HepG2 (cell line): ENCODE data around the gene ANKRD13C. TPM values are rescaled to one million over a fixed set of nuclear protein-coding genes. Genes with fewer than 3 reads are reported as not detected.

Experiments used
- DBP ChIP-seq: sonication (generic); formaldehyde crosslinking; IDR thresholded peaks from 2 replicates; pipeline ENCODE4 v1.4.0; 2020; ENCODE audit warnings: missing genetic modification reagents; ENCODE audit errors: not compliant biosample characterization
- DNMT3B ChIP-seq: conservative IDR thresholded peaks from 2 replicates; pipeline ENCODE4 v1.6.1; 2016; ENCODE audit warnings: missing biosample characterization, control low read depth
- EP300 ChIP-seq, 3 experiments: sonication (generic) in 1 of 3; formaldehyde crosslinking in 1 of 3; IDR thresholded peaks; 2 replicates each; pipeline versions ENCODE4 v1.5.1 to v1.6.1; 2011 to 2020; ENCODE audit warnings: low read depth in 2 of 3, low read length in 2 of 3, borderline replicate concordance in 1 of 3, improper control_type of control experiment in 1 of 3, mild to moderate bottlenecking in 1 of 3, missing genetic modification reagents in 1 of 3, moderate library complexity in 1 of 3
- GMEB1 ChIP-seq: sonication (generic); formaldehyde crosslinking; IDR thresholded peaks from 2 replicates; pipeline ENCODE4 v1.5.1; 2020; ENCODE audit warnings: missing genetic modification reagents, mild to moderate bottlenecking, borderline replicate concordance
- HBP1 ChIP-seq: IDR thresholded peaks from 2 replicates; pipeline ENCODE4 v1.6.1; 2016; ENCODE audit warnings: low read depth, control low read depth
- HCFC1 ChIP-seq: fragments of 150-350 bp; IDR thresholded peaks from 2 replicates; pipeline ENCODE4 v1.6.1; 2014; ENCODE audit warnings: low read depth, low read length
- IKZF1 ChIP-seq: fragments of 450-650 bp; IDR thresholded peaks from 2 replicates; pipeline ENCODE4 v1.7.1; 2016
- KIAA2018 ChIP-seq: sonication (generic); formaldehyde crosslinking; IDR thresholded peaks from 2 replicates; pipeline ENCODE4 v1.5.0; 2020; ENCODE audit warnings: mild to moderate bottlenecking, missing genetic modification reagents, borderline replicate concordance
- RBM39 ChIP-seq: fragments of 200-400 bp; formaldehyde crosslinking; IDR thresholded peaks from one replicate; pipeline ENCODE4 v1.6.1; 2018; ENCODE audit warnings: antibody characterized with exemption, mild to moderate bottlenecking, low read depth, low read length; ENCODE audit not compliant: poor library complexity, severe bottlenecking
- ZNF180 ChIP-seq: sonication (generic); formaldehyde crosslinking; IDR thresholded peaks from 2 replicates; pipeline ENCODE4 v1.4.0; 2020; ENCODE audit warnings: low read depth, missing genetic modification reagents, borderline replicate concordance
- ZNF567 ChIP-seq: sonication (generic); formaldehyde crosslinking; IDR thresholded peaks from 2 replicates; pipeline ENCODE4 v1.8.1; 2023; ENCODE audit warnings: mild to moderate bottlenecking, missing genetic modification reagents, borderline replicate concordance
- ZNF576 ChIP-seq: sonication (generic); formaldehyde crosslinking; IDR thresholded peaks from 2 replicates; pipeline ENCODE4 v1.4.0; 2020; ENCODE audit warnings: mild to moderate bottlenecking, missing genetic modification reagents
- ZNF737 ChIP-seq: sonication (generic); formaldehyde crosslinking; IDR thresholded peaks from 2 replicates; pipeline ENCODE4 v1.5.0; 2020; ENCODE audit warnings: missing genetic modification reagents, mild to moderate bottlenecking, borderline replicate concordance
- polyA plus RNA-seq, 8 experiments: library from polyadenylated mRNA; depleted of rRNA in 3 of 8; stranded (reverse) in 7 of 8; unstranded in 1 of 8; fragments of >200 nt; fragmentation: Illumina TruSeq in 4 of 8; extraction: Trizol in 4 of 8; gene quantifications; 2 replicates each; pipeline versions ENCODE4 v1.2.1 to v1.2.3, GENCODE V29; 2011 to 2016; ENCODE audit warnings: low read depth in 4 of 8, missing spikeins in 1 of 8, mixed read lengths in 1 of 8; ENCODE audit not compliant: insufficient read depth in 1 of 8
- total RNA-seq, 5 experiments: library from RNA; depleted of rRNA; stranded (reverse); fragments of >200 nt; fragmentation: Illumina TruSeq; extraction: Trizol; gene quantifications; 2 replicates each; pipeline ENCODE4 v1.2.3, GENCODE V29; 2016; ENCODE audit warnings: low read depth in 1 of 5

Gene ANKRD13C
- total and polyA plus RNA-seq, 2 of the 13 experiments (the other 11 are each of a cell fraction or from before 2014, with no cell fraction given) = 6.2 to 17.6 TPM

GRCh38 chr1:70221238-70222121 lies 133.0 kb downstream of the ANKRD13C start, which contains the start of gene SRSF11 (continued):
- TF ChIP-seq ZNF576 (CRISPR knock-in tag) = no peak
- no peak for TF ChIP-seq ZNF567
- no peak for TF ChIP-seq KIAA2018
- TF ChIP-seq DBP (CRISPR knock-in tag) = no peak
- TF ChIP-seq ZNF737 (CRISPR knock-in tag) = no peak
- no peak; the same call in 1 of the 2 replicates for TF ChIP-seq DNMT3B (CRISPR knock-in tag)
- TF ChIP-seq EP300 (IDR thresholded peaks at IDR 0.05; ENCODE audit: low read depth in 2 of 2, low read length in 2 of 2) = no peak
- no peak; the same call in 1 of the 2 replicates for TF ChIP-seq EP300 (CRISPR knock-in tag; IDR thresholded peaks at IDR 0.05; ENCODE audit: borderline replicate concordance)
- TF ChIP-seq HCFC1 = 0 out of 2 replicates have a peak, but pooled peaks have one; percentile 32
- TF ChIP-seq ZNF180 (CRISPR knock-in tag) = no peak
- TF ChIP-seq IKZF1 = no peak
- TF ChIP-seq GMEB1 (CRISPR knock-in tag) = peak; percentile 85
- TF ChIP-seq HBP1 (CRISPR knock-in tag) = peak; percentile 58; the same call in 1 of the 2 replicates
- peak; percentile 99 for TF ChIP-seq RBM39
